ENCODE data around the gene GSTM5. TPM values are rescaled to one million over a fixed set of nuclear protein-coding genes. Genes with fewer than 3 reads are reported as not detected.
"Not testable (repeated sequence)": the region's sequence is repeated elsewhere in the genome, so short reads cannot be mapped to it uniquely, and the experiment has no call there.

Gene GSTM5
- total RNA-seq, 4 donors from 2014 or later: 2.8 to 5.4 (median 3.0) TPM

DNA sequence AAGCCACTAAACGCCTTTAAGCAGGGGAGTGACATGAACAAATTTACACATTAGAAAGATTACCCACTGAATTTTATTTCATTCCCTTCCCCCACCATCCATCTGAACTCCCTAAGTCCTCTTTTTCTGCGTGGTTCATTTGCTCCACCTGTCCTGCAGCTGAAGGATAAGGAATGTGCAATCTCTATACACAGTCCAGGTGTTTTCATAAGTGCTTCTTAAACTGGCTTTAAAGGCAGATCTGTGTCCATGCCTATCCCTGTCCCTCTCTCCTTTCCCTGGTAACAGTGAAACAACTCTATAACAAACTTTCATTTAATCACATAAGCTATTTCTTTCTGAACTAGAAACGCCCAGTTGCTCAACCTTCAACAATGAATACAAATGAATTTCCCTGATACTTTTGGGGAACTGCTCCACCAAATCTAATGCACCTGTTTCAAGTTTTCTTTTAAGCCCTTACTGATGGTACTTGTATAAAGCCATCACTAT, 20.4 kb downstream of the GSTM5 start:
- DNase-seq: no peak
- peaks cover 0 to 4% of the 10 kb centered on the region in 2 donors for H3K4me1 ChIP-seq
- H3K27me3 ChIP-seq: no peaks in the 10 kb centered on the region
- H3K4me3 ChIP-seq (replicated peaks in 1 of 3): no peak overlapping the region
- H3K27ac ChIP-seq: no peak overlapping the region
- H3K9me3 ChIP-seq: no peaks in the 10 kb centered on the region
- 47 to 53% methylated on average over 3 of the region's 3 CpGs for WGBS, 2 donors
- intact Hi-C loops (cut with DNase I): no loop called here
- peaks cover 0 to 4% of the 10 kb centered on the region in 2 donors for H3K36me3 ChIP-seq
- TF ChIP-seq POLR2A (IDR thresholded peaks at IDR 0.05): no peak
- TF ChIP-seq, protein P1, sequence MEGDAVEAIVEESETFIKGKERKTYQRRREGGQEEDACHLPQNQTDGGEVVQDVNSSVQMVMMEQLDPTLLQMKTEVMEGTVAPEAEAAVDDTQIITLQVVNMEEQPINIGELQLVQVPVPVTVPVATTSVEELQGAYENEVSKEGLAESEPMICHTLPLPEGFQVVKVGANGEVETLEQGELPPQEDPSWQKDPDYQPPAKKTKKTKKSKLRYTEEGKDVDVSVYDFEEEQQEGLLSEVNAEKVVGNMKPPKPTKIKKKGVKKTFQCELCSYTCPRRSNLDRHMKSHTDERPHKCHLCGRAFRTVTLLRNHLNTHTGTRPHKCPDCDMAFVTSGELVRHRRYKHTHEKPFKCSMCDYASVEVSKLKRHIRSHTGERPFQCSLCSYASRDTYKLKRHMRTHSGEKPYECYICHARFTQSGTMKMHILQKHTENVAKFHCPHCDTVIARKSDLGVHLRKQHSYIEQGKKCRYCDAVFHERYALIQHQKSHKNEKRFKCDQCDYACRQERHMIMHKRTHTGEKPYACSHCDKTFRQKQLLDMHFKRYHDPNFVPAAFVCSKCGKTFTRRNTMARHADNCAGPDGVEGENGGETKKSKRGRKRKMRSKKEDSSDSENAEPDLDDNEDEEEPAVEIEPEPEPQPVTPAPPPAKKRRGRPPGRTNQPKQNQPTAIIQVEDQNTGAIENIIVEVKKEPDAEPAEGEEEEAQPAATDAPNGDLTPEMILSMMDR (IDR thresholded peaks at IDR 0.05): no peak

DNA sequence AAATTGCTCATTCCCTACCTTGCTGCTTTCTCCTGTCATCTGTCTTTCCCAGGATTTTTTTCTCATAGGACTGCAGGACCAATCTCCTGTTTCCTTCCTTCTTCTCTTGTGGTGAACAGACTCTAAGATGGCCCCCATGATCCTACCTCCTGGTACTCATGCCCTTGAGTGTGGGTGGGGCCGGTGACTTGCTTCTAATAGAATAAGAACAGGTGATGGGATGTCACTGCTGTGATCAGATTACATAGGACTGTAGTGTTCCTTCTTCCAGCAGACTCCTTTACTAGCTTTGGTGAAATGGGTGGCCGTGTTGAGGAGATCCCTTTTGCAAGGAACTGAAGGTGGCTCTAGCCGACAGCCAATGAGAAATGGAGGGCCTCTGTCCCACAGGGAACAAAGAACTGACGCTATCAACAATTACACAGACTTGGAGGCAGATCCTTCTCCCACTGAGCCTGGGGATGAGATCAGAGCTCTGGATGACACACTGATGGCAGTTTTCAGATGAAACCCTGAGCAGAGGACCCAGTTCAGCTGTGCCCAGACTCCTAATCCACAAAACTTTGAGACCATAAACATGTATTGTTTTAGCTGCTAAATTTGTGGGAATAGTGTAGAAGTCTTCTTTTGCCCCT, 21.3 kb downstream of the GSTM5 start:
- intact Hi-C loops (cut with DNase I): no loop called here
- 91 to 93% methylated on average over 4 of the region's 4 CpGs for WGBS, 2 donors
- H3K27ac ChIP-seq: no peak overlapping the region
- H3K4me1 ChIP-seq: peaks cover 0 to 4% of the 10 kb centered on the region in 2 donors
- no peaks in the 10 kb centered on the region for H3K27me3 ChIP-seq
- no peak for DNase-seq
- no peaks in the 10 kb centered on the region for H3K9me3 ChIP-seq
- peaks cover 0 to 11% of the 10 kb centered on the region in 2 donors for H3K36me3 ChIP-seq
- TF ChIP-seq, protein P1 (IDR thresholded peaks at IDR 0.05): no peak
- no peak for TF ChIP-seq POLR2A (IDR thresholded peaks at IDR 0.05)
- H3K4me3 ChIP-seq (replicated peaks in 1 of 3): no peak overlapping the region

DNA sequence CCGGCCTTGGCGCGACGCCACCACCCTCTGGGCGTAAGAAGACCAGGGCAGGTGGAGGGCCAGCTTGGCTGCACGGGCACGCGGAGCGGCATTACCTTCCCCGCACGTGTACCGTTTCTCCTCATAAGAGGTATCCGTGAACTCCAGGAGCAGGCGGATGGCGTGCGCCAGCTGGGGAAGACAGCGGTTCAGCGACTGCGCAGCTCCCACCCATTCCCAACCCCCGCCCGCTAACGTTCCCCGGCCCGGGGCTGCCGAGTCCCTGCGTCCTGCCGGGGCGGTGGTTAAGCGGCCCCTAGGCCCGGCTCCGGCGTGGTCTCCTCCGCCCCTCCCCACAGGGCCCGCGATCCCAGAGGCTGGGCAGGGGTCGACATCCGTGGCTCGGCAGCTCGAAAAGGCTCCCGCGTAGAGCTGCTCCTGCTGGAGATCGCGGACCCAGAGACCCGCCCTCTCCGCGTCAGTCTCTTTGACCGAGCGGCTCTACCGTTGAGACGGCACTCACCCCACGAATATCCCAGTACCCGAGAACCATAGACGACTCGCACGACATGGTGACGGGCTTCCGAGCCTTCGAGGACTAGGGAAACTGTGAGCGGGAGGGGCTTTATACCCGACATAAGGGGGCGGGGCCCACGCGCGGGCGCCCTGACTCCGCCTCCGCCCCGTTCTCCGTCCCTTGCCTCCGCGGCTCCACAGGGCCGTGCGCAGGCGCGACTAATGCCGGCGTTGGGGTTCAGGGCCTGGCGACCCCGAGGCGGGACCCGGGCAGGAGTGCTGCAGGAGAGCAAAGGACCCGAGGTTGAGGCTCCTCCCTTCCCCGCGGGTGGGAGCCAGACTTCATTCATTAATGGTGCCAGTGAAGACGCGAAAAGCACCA, 27.9 kb downstream of the GSTM5 start:
- 5 to 9% methylated on average over 12 to 34 of the region's 86 CpGs for WGBS, 2 donors
- Histone ChIP-seq H3K4me1 (peaks cover 6 to 9% of the 10 kb centered on the region in 2 donors), H3K27me3 (no peaks in the 10 kb centered on the region), H3K9me3 (no peaks in the 10 kb centered on the region), H3K4me3 (replicated peaks in 1 of 3) (peak overlapping the region; percentile 23 to 85 (median 60)), H3K27ac (peak overlapping the region; percentile 39 to 74 (median 56)), H3K36me3 (peaks cover 0 to 11% of the 10 kb centered on the region in 2 donors)
- intact Hi-C loops (cut with DNase I): no loop called here
- TF ChIP-seq, protein P1 (IDR thresholded peaks at IDR 0.05): no peak
- peak in 1 of 2 donors; percentile 88 for TF ChIP-seq POLR2A (IDR thresholded peaks at IDR 0.05)
- peak; percentile 75 to 76 for DNase-seq

DNA sequence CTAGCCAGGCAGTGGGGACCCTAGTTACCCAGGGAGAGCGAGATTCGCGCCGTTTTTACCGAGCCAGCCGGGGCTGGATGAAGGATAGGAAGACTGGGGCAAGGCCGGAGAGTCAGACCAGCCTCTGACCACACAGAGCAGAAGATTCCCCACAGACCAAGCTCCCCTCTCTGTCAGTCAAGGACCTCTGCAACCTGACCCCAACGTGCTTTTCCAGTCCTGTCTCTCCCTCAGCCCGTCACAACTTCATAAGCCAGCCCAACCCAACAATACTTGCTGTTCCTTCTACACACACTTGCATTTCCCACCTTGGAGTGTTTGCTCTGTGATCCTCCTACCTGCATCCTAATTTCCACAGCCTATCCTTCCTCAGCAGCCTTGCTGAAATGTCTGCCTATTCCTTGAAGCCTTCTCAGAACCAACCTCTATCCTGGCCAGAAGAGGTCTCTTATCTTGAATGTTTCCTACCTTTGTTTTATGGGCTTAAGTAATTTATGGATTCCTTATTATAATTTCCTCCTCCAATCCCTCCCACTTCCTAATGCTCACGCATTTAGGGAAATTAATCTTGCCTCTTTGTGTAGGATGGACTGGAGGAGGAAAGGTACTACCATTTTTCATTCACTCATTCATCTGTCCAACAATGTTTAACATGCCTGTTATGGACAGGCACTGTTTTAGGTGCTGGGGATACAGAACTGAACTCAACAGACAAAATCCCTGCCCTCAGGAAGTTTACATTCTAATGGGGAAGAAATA, 28.7 kb downstream of the GSTM5 start, which contains the start of gene GSTM3:
TSS of gene GSTM3 (minus strand) at position 424 of the 759 bp plus-strand sequence. CDS start 751 bp downstream, outside the sequence.
- Histone ChIP-seq H3K36me3 (peaks cover 0 to 11% of the 10 kb centered on the region in 2 donors), H3K27me3 (no peaks in the 10 kb centered on the region), H3K9me3 (no peaks in the 10 kb centered on the region), H3K27ac (peak within 1 kb of the TSS; percentile 39 to 74 (median 56)), H3K4me1 (peaks cover 6 to 9% of the 10 kb centered on the region in 2 donors), H3K4me3 (replicated peaks in 1 of 3) (peak within 1 kb of the TSS; percentile 23 to 85 (median 60))
- no peak for DNase-seq
- 4 to 20% methylated on average over 9 to 10 of the region's 10 CpGs for WGBS, 2 donors
- TF ChIP-seq POLR2A (IDR thresholded peaks at IDR 0.05): no peak
- TF ChIP-seq, protein P1 (IDR thresholded peaks at IDR 0.05): no peak
- intact Hi-C loops (cut with DNase I): no loop called here

DNA sequence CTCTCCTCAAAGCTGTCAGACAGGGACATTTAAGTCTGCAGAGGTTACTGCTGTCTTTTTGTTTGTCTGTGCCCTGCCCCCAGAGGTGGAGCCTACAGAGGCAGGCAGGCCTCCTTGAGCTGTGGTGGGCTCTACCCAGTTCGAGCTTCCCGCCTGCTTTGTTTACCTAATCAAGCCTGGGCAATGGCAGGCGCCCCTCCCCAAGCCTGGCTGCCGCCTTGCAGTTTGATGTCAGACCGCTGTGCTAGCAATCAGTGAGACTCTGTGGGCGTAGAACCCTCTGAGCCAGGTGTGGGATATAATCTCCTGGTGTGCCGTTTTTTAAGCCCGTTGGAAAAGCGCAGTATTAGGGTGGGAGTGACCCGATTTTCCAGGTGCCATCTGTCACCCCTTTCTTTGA, 36.3 kb downstream of the GSTM5 start:
- DNase-seq; H3K27ac ChIP-seq; H3K4me1 ChIP-seq; H3K27me3 ChIP-seq; H3K36me3 ChIP-seq; intact Hi-C loops (cut with DNase I); H3K4me3 ChIP-seq (replicated peaks in 1 of 3); H3K9me3 ChIP-seq: not testable (repeated sequence)
- 92 to 94% methylated on average over 6 to 10 of the region's 10 CpGs for WGBS, 2 donors

Measured in thyroid gland (tissue), 4 donors.